ENCODE data around the gene POLR1A. TPM values are rescaled to one million over a fixed set of nuclear protein-coding genes. Genes with fewer than 3 reads are reported as not detected.

POLR1A gene
- polyA plus RNA-seq, 3 donors: 0.45 to 2.1 (median 1.6) TPM

- Histone ChIP-seq H3K36me3 (replicated peaks in 1 of 2; ENCODE audit: control insufficient read depth in 1 of 2, insufficient read depth in 2 of 2, low read length in 2 of 2) (no peaks in the 10 kb centered on the region), H2AFZ (ENCODE audit: insufficient read depth, low read depth, low read length, poor library complexity, severe bottlenecking) (no peak overlapping the region), H3K79me2 (ENCODE audit: insufficient read depth, low read length) (no peaks in the 10 kb centered on the region), H3K27me3 (ENCODE audit: control insufficient read depth in 2 of 2, insufficient read depth in 2 of 2, low read length in 2 of 2) (no peaks in the 10 kb centered on the region), H3K27ac (ENCODE audit: low read depth in 1 of 2, low read length in 2 of 2) (no peak overlapping the region), H3K4me2 (replicated peaks; ENCODE audit: extremely low read depth, low read length, poor library complexity, severe bottlenecking) (no peak overlapping the region), H3K9me3 (replicated peaks in 1 of 2; ENCODE audit: control insufficient read depth in 1 of 2, insufficient read depth in 1 of 2, low read length in 2 of 2) (no peaks in the 10 kb centered on the region), H3K9ac (ENCODE audit: insufficient read depth, low read length, poor library complexity, severe bottlenecking) (no peak overlapping the region), H4K20me1 (ENCODE audit: insufficient read depth, low read length) (no peaks in the 10 kb centered on the region), H3K4me1 (ENCODE audit: control insufficient read depth in 1 of 2, insufficient read depth in 2 of 2, low read length in 2 of 2) (peaks cover 14% of the 10 kb centered on the region in 2 donors), H3K4me3 (replicated peaks in 1 of 3; ENCODE audit: low read depth in 2 of 3, low read length in 3 of 3) (no peak overlapping the region)
- intact Hi-C loops (cut with micrococcal nuclease): no loop called here
- Mint-ChIP-seq H3K27me3 (ENCODE audit: low read depth in 3 of 3) (peaks cover 0 to 2% (median 0%) of the 10 kb centered on the region in 3 donors), H3K9me3 (peaks cover 0 to 3% (median 0%) of the 10 kb centered on the region in 7 donors), H3K4me1 (peaks cover 30% of the 10 kb centered on the region), H3K36me3 (no peaks in the 10 kb centered on the region), H3K4me3 (no peak overlapping the region), H3K27ac (no peak overlapping the region)
- no peak for TF ChIP-seq CTCF (IDR thresholded peaks at IDR 0.05)
- DNase-seq: no peak
- 77% methylated on average over 5 of the region's 12 CpGs for WGBS (ENCODE audit: insufficient coverage)
Observed at GRCh38 chr2:85981579-85982247, 124.0 kb downstream of the POLR1A start.

GRCh38 chr2:85978883-85979780 is 126.6 kb downstream of the POLR1A start:
- H3K4me3 ChIP-seq (replicated peaks in 1 of 3; ENCODE audit: low read depth in 2 of 3, low read length in 3 of 3): no peak overlapping the region
- intact Hi-C loops (cut with micrococcal nuclease): no loop called here
- H3K9me3 Mint-ChIP-seq: peaks cover 0 to 3% (median 0%) of the 10 kb centered on the region in 7 donors
- peak overlapping the region in 3 of 7 donors; percentile 3 to 73 (median 25) for H3K27ac Mint-ChIP-seq
- peaks cover 11 to 14% of the 10 kb centered on the region in 2 donors for H3K4me1 ChIP-seq (ENCODE audit: control insufficient read depth in 1 of 2, insufficient read depth in 2 of 2, low read length in 2 of 2)
- peaks cover 0 to 2% (median 0%) of the 10 kb centered on the region in 3 donors for H3K27me3 Mint-ChIP-seq (ENCODE audit: low read depth in 3 of 3)
- 100% methylated on average over 1 of the region's 3 CpGs for WGBS (ENCODE audit: insufficient coverage)
- no peaks in the 10 kb centered on the region for H3K36me3 ChIP-seq (replicated peaks in 1 of 2; ENCODE audit: control insufficient read depth in 1 of 2, insufficient read depth in 2 of 2, low read length in 2 of 2)
- H3K36me3 Mint-ChIP-seq: no peaks in the 10 kb centered on the region
- H3K79me2 ChIP-seq (ENCODE audit: insufficient read depth, low read length): no peaks in the 10 kb centered on the region
- no peaks in the 10 kb centered on the region for H3K27me3 ChIP-seq (ENCODE audit: control insufficient read depth in 2 of 2, insufficient read depth in 2 of 2, low read length in 2 of 2)
- H3K4me3 Mint-ChIP-seq: no peak overlapping the region
- peak overlapping the region in 1 of 2 donors; percentile 38 for H3K27ac ChIP-seq (ENCODE audit: low read depth in 1 of 2, low read length in 2 of 2)
- H3K4me1 Mint-ChIP-seq: peaks cover 27% of the 10 kb centered on the region
- no peak for TF ChIP-seq CTCF (IDR thresholded peaks at IDR 0.05)
- no peaks in the 10 kb centered on the region for H3K9me3 ChIP-seq (replicated peaks in 1 of 2; ENCODE audit: control insufficient read depth in 1 of 2, insufficient read depth in 1 of 2, low read length in 2 of 2)
- H3K4me2 ChIP-seq (replicated peaks; ENCODE audit: extremely low read depth, low read length, poor library complexity, severe bottlenecking): no peak overlapping the region
- no peaks in the 10 kb centered on the region for H4K20me1 ChIP-seq (ENCODE audit: insufficient read depth, low read length)
- DNase-seq: peak in 1 of 3 donors; percentile 23
- no peak overlapping the region for H2AFZ ChIP-seq (ENCODE audit: insufficient read depth, low read depth, low read length, poor library complexity, severe bottlenecking)
- H3K9ac ChIP-seq (ENCODE audit: insufficient read depth, low read length, poor library complexity, severe bottlenecking): no peak overlapping the region
